Peyer's patch (tissue), 4 donors: ENCODE results near the gene ELL2. TPM values are rescaled to one million over a fixed set of nuclear protein-coding genes. Genes with fewer than 3 reads are reported as not detected.

ENCODE experiments used
- DNase-seq, 3 donors: peaks; one replicate each; pipeline ENCODE4 v3.0.0-alpha.2; 2017 to 2019
- H3K27ac ChIP-seq, 4 donors: fragments of 200-600 bp; sonication (generic); one replicate each; pipeline ENCODE4 v1.5.1; 2016 to 2019
- H3K27me3 ChIP-seq, 2 donors: fragments of 200-600 bp; sonication (generic); one replicate each; pipeline ENCODE4 v1.5.1; 2019
- H3K36me3 ChIP-seq, 3 donors: fragments of 200-600 bp; sonication (generic); one replicate each; pipeline ENCODE4 v1.5.1; 2016 to 2019
- H3K4me1 ChIP-seq, 4 donors: fragments of 200-600 bp; sonication (generic); one replicate each; pipeline ENCODE4 v1.5.1; 2016 to 2019
- H3K4me3 ChIP-seq, 4 donors: fragments of 200-600 bp; sonication (generic); 1 replicate in 3 of 4; 2 replicates in 1 of 4; pipeline ENCODE4 v1.5.1; 2016 to 2019; ENCODE audit warnings: mild to moderate bottlenecking in 1 of 4
- H3K9me3 ChIP-seq, 4 donors: fragments of 200-600 bp; sonication (generic); one replicate each; pipeline ENCODE4 v1.5.1; 2016 to 2019; ENCODE audit warnings: mild to moderate bottlenecking in 1 of 4
- CTCF ChIP-seq, 6 experiments: fragments of 450-650 bp in 4 of 6; fragments of 200-600 bp in 2 of 6; sonication (generic) in 1 of 6; IDR thresholded peaks; one replicate each; pipeline ENCODE4 v1.5.1; 2017 to 2019; ENCODE audit warnings: antibody characterized with exemption in 6 of 6, mild to moderate bottlenecking in 3 of 6, moderate library complexity in 1 of 6
- POLR2A ChIP-seq, 2 donors: fragments of 450-650 bp; IDR thresholded peaks; one replicate each; pipeline ENCODE4 v1.5.1; 2017; ENCODE audit warnings: antibody characterized with exemption in 2 of 2, mild to moderate bottlenecking in 2 of 2, moderate library complexity in 2 of 2
- total RNA-seq, 4 donors: library from RNA; depleted of rRNA; stranded (reverse); fragments of >200 nt; gene quantifications; one replicate each; pipeline ENCODE4 v1.1.0, GENCODE V29; 2016

ELL2 gene
- total RNA-seq, 4 donors from 2014 or later: 27.9 to 88.3 (median 38.7) TPM

GRCh38 chr5:95891499-95891898, 70.2 kb downstream of the ELL2 start:
- DNase-seq: no peak
- Histone ChIP-seq H3K27ac (no peak overlapping the region), H3K4me3 (no peak overlapping the region), H3K4me1 (no peaks in the 10 kb centered on the region), H3K9me3 (no peaks in the 10 kb centered on the region), H3K27me3 (no peaks in the 10 kb centered on the region), H3K36me3 (peaks cover 0 to 80% (median 0%) of the 10 kb centered on the region in 3 donors)
- TF ChIP-seq CTCF (IDR thresholded peaks at IDR 0.05) (no peak), POLR2A (IDR thresholded peaks at IDR 0.05) (no peak)

- H3K9me3 ChIP-seq: no peaks in the 10 kb centered on the region
- H3K4me3 ChIP-seq: no peak overlapping the region
- no peaks in the 10 kb centered on the region for H3K27me3 ChIP-seq
- H3K36me3 ChIP-seq: peaks cover 0 to 59% (median 0%) of the 10 kb centered on the region in 3 donors
- no peak for DNase-seq
- H3K27ac ChIP-seq: no peak overlapping the region
- no peaks in the 10 kb centered on the region for H3K4me1 ChIP-seq
- TF ChIP-seq POLR2A (IDR thresholded peaks at IDR 0.05): no peak
- TF ChIP-seq CTCF (IDR thresholded peaks at IDR 0.05): no peak
These were observed 72.6 kb downstream of the ELL2 start for GRCh38 chr5:95889076-95889475.

- Histone ChIP-seq H3K27ac (no peak overlapping the region), H3K4me3 (no peak overlapping the region), H3K9me3 (no peaks in the 10 kb centered on the region), H3K27me3 (no peaks in the 10 kb centered on the region), H3K4me1 (no peaks in the 10 kb centered on the region), H3K36me3 (peaks cover 0 to 50% (median 0%) of the 10 kb centered on the region in 3 donors)
- DNase-seq: no peak
- TF ChIP-seq CTCF (IDR thresholded peaks at IDR 0.05) (no peak), POLR2A (IDR thresholded peaks at IDR 0.05) (no peak)
These were observed 73.7 kb downstream of the ELL2 start for GRCh38 chr5:95887977-95888376.

- no peak for DNase-seq
- no peaks in the 10 kb centered on the region for H3K27me3 ChIP-seq
- no peak overlapping the region for H3K27ac ChIP-seq
- no peak for TF ChIP-seq CTCF (IDR thresholded peaks at IDR 0.05)
- no peak for TF ChIP-seq POLR2A (IDR thresholded peaks at IDR 0.05)
- H3K36me3 ChIP-seq: peaks cover 0 to 36% (median 0%) of the 10 kb centered on the region in 3 donors
- H3K9me3 ChIP-seq: no peaks in the 10 kb centered on the region
- no peaks in the 10 kb centered on the region for H3K4me1 ChIP-seq
- no peak overlapping the region for H3K4me3 ChIP-seq
These were observed 75.2 kb downstream of the ELL2 start for GRCh38 chr5:95886340-95887044.

- Histone ChIP-seq H3K4me3 (no peak overlapping the region), H3K27me3 (no peaks in the 10 kb centered on the region), H3K9me3 (no peaks in the 10 kb centered on the region), H3K36me3 (peaks cover 0 to 16% (median 0%) of the 10 kb centered on the region in 3 donors), H3K27ac (no peak overlapping the region), H3K4me1 (no peaks in the 10 kb centered on the region)
- no peak for TF ChIP-seq CTCF (IDR thresholded peaks at IDR 0.05)
- TF ChIP-seq POLR2A (IDR thresholded peaks at IDR 0.05): no peak
- DNase-seq: no peak
These were observed 77.1 kb downstream of the ELL2 start for GRCh38 chr5:95884511-95884910.
